K562 (cell line): ENCODE results near the gene RAB5B. TPM values are rescaled to one million over a fixed set of nuclear protein-coding genes. Genes with fewer than 3 reads are reported as not detected.
A peak's percentile ranks its signal among the peaks of the same experiment; 100 is the strongest.

Experiments used
- BRCA1 ChIP-seq, 2 experiments: fragments of 450-650 bp in 1 of 2; sonication (generic) in 1 of 2; formaldehyde crosslinking in 1 of 2; IDR thresholded peaks; 2 replicates each; pipeline versions ENCODE4 v1.5.0 to v1.6.1; 2017 to 2020; ENCODE audit warnings: mild to moderate bottlenecking in 1 of 2, missing genetic modification reagents in 1 of 2
- CREB5 ChIP-seq: fragments of 250-450 bp; sonication (Bioruptor Pico); IDR thresholded peaks from 2 replicates; pipeline ENCODE4 v1.5.0; 2020; ENCODE audit warnings: mild to moderate bottlenecking
- FOXO4 ChIP-seq: fragments of 450-650 bp; formaldehyde crosslinking; IDR thresholded peaks from 2 replicates; pipeline ENCODE4 v1.4.0; 2020; ENCODE audit warnings: mild to moderate bottlenecking, moderate library complexity
- HIVEP1 ChIP-seq: fragments of 250-450 bp; sonication (Bioruptor Pico); IDR thresholded peaks from 2 replicates; pipeline ENCODE4 v1.4.0; 2020; ENCODE audit warnings: mild to moderate bottlenecking
- HNRNPK ChIP-seq: fragments of 200-400 bp; formaldehyde crosslinking; IDR thresholded peaks from one replicate; pipeline ENCODE4 v1.6.1; 2018; ENCODE audit warnings: mild to moderate bottlenecking, low read depth, low read length; ENCODE audit not compliant: poor library complexity, severe bottlenecking
- MEF2D ChIP-seq: conservative IDR thresholded peaks from 2 replicates; pipeline ENCODE4 v1.6.1; 2016; ENCODE audit warnings: low read depth, missing genetic modification characterization, missing compliant biosample characterization
- NFIC ChIP-seq: fragments of 450-650 bp; IDR thresholded peaks from 2 replicates; pipeline ENCODE4 v1.6.1; 2017; ENCODE audit warnings: mild to moderate bottlenecking, inconsistent platforms
- NKRF ChIP-seq: fragments of 450-650 bp; IDR thresholded peaks from 2 replicates; pipeline ENCODE4 v1.6.1; 2016; ENCODE audit warnings: borderline replicate concordance
- NUFIP1 ChIP-seq: fragments of 450-650 bp; IDR thresholded peaks from 2 replicates; pipeline ENCODE4 v1.6.1; 2018; ENCODE audit not compliant: partially characterized antibody
- PRDM10 ChIP-seq: fragments of 450-650 bp; IDR thresholded peaks from 2 replicates; pipeline ENCODE4 v1.6.1; 2018; ENCODE audit not compliant: partially characterized antibody
- RBM34 ChIP-seq: fragments of 200-400 bp; formaldehyde crosslinking; IDR thresholded peaks from 2 replicates; pipeline ENCODE4 v1.6.1; 2018; ENCODE audit warnings: low read length, borderline replicate concordance; ENCODE audit not compliant: insufficient read depth
- RBM39 ChIP-seq: fragments of 200-400 bp; formaldehyde crosslinking; optimal IDR thresholded peaks from 2 replicates; pipeline ENCODE3; 2018; ENCODE audit warnings: low read depth, low read length
- SMARCA4 ChIP-seq: fragments of 450-650 bp; IDR thresholded peaks from 2 replicates; pipeline ENCODE4 v1.6.1; 2016
- SMARCA5 ChIP-seq: fragments of 450-650 bp; IDR thresholded peaks from 2 replicates; pipeline ENCODE4 v1.6.1; 2016
- TAF1 ChIP-seq: IDR thresholded peaks from 2 replicates; pipeline ENCODE4 v1.6.1; 2011; ENCODE audit warnings: mild to moderate bottlenecking, low read length, moderate library complexity; ENCODE audit not compliant: insufficient read depth, control insufficient read depth, severe bottlenecking; ENCODE audit errors: extremely low read depth
- TRIM24 ChIP-seq, 2 experiments: fragments of 450-650 bp; IDR thresholded peaks; 2 replicates each; pipeline ENCODE4 v1.6.1; 2016
- XRCC3 ChIP-seq: fragments of 450-650 bp; IDR thresholded peaks from 2 replicates; pipeline ENCODE4 v1.6.1; 2017; ENCODE audit warnings: mild to moderate bottlenecking, moderate library complexity
- ZNF324 ChIP-seq: fragments of 250-450 bp; sonication (Bioruptor Pico); IDR thresholded peaks from 2 replicates; pipeline ENCODE4 v1.4.0; 2020; ENCODE audit warnings: mild to moderate bottlenecking
- ZSCAN32 ChIP-seq: fragments of 450-650 bp; formaldehyde crosslinking; IDR thresholded peaks from 2 replicates; pipeline ENCODE4 v1.4.0; 2020; ENCODE audit warnings: mild to moderate bottlenecking, moderate library complexity
- polyA plus RNA-seq, 8 experiments: library from polyadenylated mRNA; depleted of rRNA in 4 of 8; stranded (reverse) in 5 of 8; unstranded in 3 of 8; fragments of >200 nt; fragmentation: Nextera tagmentation in 2 of 8; fragmentation: Illumina TruSeq in 1 of 8; extraction: Ambion mirVana in 2 of 8; extraction: Trizol in 1 of 8; gene quantifications; 2 replicates each; pipeline versions ENCODE4 v1.2.1 to v1.2.3, GENCODE V29; 2011 to 2014; ENCODE audit warnings: inconsistent platforms in 1 of 8, missing spikeins in 1 of 8
- total RNA-seq, 7 experiments: library from RNA; depleted of rRNA in 6 of 7; stranded (reverse); fragments of >200 nt in 6 of 7; fragmentation: Illumina TruSeq in 2 of 7; extraction: Trizol in 2 of 7; gene quantifications; 2 replicates each; pipeline versions ENCODE4 v1.2.1 to v1.2.3, GENCODE V29; 2011 to 2021; ENCODE audit warnings: low replicate concordance in 1 of 7

Gene RAB5B
- total and polyA plus RNA-seq, 9 of the 15 experiments (the other 6 are each of a cell fraction or from before 2014, with no cell fraction given): 6.8 to 73.8 (median 25.2) TPM

- TF ChIP-seq BRCA1 (IDR thresholded peaks at IDR 0.05): no peak
- TF ChIP-seq BRCA1 (CRISPR knock-in tag; IDR thresholded peaks at IDR 0.05): no peak
- peak; percentile 7; the same call in 1 of the 2 replicates for TF ChIP-seq NFIC
- peak; percentile 78 for TF ChIP-seq NKRF
- no peak for TF ChIP-seq MEF2D (tag)
- TF ChIP-seq TRIM24 (IDR thresholded peaks at IDR 0.05): no peak
- no peak for TF ChIP-seq SMARCA4
- peak; percentile 4 for TF ChIP-seq PRDM10
- no peak for TF ChIP-seq FOXO4 (CRISPR knock-in tag)
- no peak for TF ChIP-seq RBM34
- TF ChIP-seq TAF1: peak; percentile 79
- TF ChIP-seq NUFIP1: no peak
- TF ChIP-seq SMARCA5: no peak
- no peak for TF ChIP-seq ZSCAN32 (CRISPR knock-in tag)
- no peak for TF ChIP-seq CREB5 (CRISPR knock-in tag)
- no peak for TF ChIP-seq HNRNPK
- TF ChIP-seq HIVEP1 (CRISPR knock-in tag): no peak
- TF ChIP-seq RBM39: peak; percentile 38
- TF ChIP-seq XRCC3: no peak
- no peak for TF ChIP-seq ZNF324 (CRISPR knock-in tag)
Observed at GRCh38 chr12:55966408-55967281, 7.2 kb upstream of the RAB5B start, which contains the start of gene CDK2 (continued).
